ENCODE results near the gene MITF.

Gene MITF

DNA sequence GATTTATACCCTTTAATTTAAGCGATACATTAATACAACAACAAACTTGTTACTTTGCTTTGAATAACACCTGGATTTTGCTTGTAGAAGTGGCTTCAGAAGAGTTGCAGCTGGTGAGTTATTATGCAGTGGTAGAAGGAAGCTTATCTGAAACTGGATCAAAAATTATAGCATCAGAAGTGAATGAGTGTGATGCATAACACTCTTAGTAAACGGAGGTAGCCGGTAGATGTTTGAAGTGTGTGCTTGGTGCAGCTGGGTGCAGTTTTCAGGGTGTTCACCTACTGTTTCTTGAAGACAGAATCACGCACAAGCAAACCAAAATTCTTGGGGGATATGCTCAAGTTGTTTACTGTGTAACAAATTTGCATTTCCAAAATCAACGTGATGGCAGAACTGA is 103.1 kb downstream of the MITF start:
- no peak for DNase-seq

DNA sequence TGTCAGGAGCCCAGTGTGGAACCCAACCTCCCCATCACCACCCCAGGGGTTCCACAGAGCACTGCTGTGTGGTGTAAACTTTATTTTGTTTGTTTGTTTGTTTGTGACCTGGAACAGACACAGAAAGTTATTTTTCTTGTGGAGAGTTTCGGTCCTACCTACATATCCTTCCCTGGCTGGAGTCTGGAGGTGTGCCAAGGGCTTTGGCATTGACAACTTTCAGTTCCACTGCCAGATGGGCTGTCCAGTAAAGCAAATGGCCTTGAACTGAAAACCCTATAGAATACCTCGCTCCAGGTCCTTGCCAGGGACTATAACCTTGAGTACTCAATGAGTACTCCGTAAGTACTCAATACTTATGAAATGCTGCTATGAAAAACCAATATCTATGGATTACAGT is 103.5 kb downstream of the MITF start:
- DNase-seq = no peak

DNA sequence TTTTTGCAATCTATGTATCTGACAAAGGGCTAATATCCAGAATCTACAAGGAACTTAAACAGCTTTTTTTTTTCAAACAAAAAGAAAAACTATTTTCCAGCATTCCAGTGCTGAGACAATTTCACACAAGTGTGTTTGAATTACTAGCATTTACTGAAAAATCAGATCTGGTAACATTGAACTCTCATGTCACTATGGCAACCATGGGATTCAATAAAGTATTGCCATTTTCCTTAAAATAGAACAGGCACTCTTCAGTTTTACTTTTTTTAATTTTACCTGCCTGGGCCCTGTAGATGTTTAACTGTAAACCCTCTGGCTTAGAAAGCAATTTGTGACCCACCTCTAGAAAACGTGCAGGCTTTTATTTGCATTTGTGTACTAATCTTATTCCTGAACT is 105.4 kb downstream of the MITF start:
- DNase-seq = no peak

DNA sequence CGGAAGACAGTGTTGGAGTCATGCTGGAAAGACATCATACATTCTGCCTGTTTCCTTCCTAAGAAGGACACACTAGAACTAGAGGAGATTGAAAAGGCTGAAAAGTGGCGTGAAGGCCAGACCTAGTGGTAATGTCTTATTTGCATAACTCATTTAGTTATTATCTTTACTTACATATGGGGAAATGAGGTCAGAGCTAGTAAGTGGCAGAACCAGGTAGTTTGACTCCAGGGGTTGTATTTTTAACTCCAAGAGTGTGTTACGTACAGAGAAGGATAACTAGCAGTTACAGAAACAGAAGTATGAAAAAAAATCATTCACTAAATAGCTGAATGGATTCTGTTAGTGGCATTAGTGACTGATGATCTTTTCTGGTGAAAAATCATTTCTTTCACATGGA is 108.0 kb downstream of the MITF start:
- DNase-seq = no peak

DNA sequence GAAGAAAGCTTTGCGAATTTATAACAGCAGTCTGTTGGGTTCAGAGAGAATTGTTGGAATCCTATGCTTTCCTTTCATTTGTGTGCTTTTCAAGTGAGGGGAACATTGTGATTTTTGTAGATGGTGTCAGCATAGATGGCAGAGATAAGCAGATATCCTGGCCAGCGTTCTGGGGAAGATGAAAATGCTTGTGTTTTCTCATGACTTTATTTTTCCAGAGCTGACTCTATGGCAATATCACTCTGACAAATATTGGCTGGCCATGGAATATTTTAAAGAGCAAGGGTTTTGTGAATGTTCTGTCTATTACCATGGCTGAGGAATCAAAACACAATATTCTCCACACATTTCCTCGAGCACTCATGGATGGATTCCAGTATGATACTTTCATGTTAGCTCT is 108.8 kb downstream of the MITF start:
- DNase-seq = no peak

DNA sequence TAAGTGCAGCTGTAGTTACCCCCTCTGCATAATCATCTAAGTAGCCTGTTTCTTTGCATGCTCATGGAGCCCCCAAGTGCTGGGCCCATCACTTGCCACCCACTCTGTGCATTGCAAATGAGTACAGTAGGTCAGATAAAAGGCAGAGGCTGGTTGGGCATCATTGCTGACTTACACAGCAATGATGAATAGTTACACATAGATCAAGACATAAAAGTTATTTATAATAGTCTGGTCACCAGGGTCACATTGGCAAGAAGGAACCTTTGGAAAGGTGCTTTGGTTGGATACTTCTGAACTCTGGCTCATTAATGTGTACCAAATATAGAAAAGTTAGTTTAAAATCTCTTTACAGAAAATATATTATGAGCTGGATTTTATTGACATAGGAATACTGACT is 111.6 kb downstream of the MITF start:
- no peak for DNase-seq

DNA sequence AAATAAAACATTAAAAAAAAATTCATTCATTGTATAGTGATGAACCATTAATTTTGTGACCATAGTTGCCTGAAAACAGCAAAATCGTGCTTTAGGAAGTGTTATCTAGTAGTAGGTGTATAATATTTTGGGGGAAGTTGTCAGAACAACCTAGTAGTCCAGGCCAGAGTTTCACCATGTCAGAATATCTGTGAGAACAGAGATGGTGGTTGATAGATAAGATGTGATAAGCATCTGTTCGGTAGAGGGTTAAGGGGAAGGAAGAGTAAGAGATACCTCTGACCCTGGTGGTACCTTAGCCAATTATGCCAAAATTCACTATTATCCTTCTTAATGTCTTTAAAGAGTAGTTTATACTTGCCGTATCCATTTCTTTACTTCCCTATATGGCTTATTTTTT is 113.8 kb downstream of the MITF start:
- DNase-seq = no peak

DNA sequence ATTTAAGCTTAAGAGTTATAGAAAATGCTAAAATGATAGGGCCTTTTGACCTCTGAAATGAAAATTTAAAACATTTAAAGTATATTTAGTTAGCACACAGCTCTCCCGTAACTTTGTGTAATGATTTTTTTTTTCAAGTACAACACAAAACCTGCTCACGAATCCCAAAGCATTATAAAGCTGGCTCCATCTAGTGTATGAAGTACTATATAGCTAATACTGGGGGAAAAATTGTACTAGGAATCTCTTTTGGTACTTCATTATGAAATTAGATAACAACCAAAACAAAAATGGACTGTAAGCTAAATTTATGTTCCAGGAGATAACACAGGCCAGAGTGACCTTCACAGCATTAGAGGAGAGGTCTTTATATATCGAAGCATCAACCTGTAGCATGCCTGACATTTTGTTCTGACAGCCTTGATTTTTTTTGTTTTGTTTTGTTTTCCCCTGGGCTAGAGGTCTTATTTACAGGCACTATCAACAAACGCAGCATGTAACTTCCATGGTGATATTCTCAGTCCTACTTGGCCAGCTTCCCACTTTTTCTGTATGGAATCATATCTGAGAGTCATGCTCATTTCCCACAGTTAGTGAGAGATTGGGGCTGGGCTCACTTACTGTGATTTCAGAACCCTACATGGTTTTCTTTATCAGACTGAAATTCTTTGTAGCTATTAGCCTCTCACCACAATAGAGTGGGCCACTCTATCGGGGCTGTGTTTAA is 116.3 kb downstream of the MITF start:
- DNase-seq = peak; percentile 28

DNA sequence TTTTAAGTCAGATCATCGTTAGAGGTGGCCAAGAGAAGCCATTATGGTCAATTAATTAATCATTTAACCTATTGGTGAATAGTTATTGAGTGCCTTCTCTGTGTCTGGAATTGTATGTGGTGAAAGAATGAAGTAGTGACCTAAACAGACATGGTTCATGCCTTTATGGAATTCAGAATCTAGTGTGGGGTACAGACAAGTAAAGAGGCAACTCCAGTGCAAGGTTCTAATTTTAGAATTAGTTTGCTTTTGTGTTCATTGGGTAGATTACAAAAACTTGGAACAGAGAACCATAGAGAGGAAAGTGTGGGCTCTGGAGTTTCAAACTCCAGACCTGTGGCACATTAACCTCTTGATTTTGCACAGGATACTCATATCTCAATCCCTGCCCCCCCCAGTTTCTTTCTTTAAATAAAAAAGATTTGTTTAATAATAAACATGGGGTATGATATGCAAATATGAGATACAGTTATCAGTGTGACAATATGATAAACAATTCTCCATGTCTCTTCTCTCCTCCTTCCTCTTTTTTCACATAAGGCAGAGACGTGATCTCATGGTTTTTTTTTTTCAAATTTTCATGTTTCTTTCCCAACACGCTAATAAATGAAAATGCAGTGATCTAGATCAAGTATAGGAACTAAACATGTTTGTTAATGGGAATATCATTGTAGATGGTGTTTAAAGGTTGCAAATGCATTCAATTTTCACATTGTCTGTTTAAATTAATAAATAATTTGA is 117.9 kb downstream of the MITF start:
- DNase-seq = peak; percentile 60

DNA sequence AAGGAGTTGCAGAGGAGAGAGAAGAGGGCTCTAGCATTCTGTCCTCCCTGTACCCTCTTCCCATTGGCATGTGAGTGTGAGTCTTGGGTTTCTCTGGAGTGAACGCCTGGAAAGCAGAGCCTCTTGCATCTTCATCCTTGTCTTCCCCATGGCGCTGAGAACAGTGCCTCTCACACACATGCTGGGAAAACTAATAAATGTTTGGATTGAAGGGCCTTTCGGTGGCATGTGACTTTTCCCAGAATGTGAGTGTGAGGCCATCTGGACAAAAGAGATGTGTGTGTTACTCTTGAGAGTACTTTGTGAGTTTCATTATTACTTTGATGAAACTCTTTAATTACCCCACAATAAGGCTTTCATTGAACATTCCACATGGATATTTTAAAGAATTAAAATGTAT is 122.3 kb downstream of the MITF start:
- no peak for DNase-seq

DNA sequence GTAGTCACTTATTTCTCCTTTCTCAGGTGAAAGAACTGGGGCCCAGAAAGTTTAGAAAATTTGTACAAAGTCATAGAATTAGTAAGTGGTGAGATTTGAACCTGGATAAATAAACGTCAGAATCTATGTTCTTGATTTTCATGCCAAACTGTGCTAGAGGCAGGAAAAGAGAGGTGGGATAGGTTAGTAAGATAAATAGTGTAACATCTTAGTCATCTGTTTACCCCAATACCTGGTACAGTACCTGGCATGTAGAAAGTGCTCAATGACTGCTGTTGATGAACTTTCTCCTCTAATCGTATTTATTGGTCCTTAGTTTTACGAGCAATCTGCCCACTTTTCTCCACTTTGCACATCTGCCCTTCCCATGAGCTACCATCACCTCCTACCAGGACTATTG is 124.9 kb downstream of the MITF start:
- no peak for DNase-seq

DNA sequence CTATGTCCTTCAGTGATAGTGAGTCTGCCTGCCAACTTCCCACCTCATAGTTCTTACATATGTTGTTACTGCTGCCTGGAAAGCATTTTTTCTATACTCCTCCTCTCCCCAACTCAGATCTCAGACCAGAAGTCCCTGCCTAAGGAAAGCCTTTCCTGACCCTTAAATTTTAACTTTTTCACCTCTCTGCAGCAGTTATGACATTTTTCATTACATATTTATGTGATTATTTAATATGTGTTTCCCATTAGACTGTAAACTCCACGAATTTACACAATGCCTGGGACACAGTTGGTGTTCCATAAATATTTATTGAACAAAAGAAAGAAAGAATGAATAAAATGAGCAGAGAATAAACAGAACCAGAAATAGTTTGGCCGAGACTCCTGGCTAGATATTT is 125.5 kb downstream of the MITF start:
- no peak for DNase-seq

DNA sequence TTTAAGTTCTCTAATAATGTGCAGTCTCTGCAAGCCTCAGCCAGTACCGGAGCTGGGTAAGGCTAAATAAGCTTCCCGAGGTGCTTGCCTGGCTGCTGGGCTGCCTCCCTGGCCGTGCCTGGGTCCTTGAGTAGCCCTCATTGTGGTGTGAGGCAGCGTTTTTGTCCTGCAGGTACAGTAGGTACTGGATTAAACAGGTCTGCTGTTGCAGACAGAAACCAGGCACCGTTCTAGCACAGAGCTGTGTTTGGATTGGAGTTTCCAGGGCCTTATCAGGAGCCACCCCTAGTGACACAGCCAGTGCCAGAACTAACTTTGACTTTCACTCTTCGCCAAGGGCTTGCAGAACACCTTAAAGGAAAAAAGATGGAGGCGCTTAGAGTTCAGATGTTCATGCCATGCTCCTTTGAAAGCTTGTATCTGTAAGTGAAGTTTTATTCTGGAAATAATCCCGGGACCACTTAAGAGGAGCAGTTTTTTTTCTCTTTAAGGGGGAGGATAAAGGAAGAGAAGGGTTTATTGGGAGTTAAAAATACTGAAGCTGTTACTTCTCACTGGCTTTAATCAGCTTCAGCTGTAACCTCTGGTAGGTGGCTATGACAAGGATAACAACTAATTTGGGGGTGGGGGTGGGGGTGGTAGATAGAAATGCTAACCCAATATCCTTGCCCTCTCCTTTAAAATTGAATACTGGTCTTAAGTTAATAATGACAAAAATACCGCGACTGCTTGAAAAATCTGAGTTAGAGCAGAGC is 126.8 kb downstream of the MITF start:
- DNase-seq = peak; percentile 77

DNA sequence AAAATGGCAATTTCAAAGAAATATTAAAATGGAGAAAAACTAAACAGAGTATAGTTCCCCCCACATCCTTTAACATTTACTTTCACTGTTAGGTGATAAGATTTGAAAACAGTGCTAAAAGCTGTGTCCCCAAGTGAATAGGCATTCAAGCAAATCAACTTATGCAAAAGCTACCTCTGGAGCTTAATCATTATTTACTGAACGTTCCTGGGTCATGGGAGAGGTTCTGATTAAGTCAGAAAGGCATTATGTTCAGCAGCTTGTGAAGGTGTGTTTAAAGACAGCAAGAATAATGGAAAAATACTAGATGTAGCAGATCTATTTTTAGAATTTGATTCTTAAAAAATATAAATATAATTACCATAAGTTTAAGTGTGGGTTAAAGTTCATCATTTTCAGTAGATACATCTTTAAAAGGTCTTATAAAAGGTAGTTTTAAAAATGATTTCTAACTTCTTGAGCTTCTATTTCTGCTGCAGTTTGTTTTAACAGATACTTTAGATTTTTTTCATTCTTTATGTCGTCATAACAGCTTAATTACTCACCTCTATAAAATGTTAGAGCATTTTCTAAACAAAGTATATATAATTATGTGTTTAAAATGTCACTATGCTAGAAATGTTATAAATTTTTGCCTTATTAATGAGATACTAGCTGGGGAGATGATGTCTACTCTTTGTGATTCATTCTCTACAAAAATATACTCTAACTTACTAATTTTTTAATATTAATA is 127.9 kb downstream of the MITF start:
- DNase-seq = peak; percentile 92

DNA sequence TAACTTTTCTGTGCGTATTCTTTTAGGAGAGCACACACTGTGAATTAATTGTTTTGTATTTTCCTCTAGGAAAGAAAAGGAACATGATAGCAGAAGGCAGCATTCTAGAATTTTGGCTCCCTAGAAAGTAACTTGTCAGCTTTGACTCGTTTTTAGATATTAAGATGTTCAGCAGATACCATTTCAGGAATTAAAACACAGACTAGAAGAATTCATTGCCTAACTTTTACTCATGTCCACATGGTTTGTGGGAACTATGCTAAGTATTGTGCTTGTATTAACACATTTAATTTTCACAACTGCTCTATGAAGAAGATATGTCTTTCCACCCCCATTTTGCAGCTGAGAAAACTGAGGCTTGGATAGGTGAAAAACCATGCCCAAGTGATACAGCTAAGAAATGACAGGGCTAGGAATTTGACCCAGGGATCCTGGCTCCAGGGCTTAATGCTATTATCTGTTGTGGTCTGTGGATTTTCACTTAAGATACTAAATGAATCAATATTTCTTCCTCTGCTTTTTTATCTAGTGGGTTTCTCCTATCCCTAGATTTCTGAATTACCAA is 128.8 kb downstream of the MITF start:
- no peak for DNase-seq

DNA sequence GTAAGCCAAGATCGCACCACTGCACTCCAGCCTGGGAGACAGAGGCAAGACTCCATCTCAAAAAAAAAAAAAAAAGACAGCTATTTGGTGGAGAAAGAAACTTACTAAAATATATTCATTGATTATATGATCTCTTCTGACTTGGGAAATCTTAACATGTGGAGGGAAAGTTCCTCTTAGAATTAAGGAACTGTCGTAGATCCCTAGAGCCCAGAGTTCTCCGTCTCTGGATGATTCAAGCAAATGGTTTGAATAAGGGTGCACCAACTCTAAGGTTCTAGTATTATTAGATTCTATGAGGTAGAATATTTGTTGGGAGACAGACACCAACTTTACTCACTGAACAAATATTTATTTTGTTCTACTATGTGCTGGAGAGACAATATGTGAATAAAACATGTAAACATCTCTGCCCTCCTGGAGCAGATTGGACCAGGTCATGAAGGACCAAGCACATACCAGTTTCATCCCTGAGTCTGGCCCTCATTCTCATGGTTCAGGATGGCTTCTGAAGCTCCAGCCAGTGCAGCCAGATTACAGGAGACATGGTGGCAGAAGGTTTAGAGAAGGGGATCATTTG is 129.7 kb downstream of the MITF start:
- DNase-seq = no peak

DNA sequence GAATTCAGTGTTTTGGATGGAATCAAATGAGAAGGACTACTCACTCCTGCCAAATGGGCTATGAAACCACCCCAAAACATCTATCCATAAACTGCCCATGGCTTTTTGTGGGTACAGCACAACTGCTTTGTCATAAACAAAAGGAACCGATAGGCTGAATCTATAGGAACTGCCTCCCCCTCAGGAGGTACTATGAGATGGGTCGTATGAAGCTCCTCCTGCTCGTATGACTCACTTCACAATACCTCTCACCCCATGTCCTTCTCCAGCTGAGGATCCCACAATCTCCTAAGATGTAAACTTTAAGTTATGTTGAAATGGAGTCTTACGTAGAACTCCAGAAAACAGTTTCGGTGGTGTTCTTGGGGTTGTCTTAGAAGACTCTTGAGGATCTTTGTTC is 130.4 kb downstream of the MITF start:
- DNase-seq = no peak

DNA sequence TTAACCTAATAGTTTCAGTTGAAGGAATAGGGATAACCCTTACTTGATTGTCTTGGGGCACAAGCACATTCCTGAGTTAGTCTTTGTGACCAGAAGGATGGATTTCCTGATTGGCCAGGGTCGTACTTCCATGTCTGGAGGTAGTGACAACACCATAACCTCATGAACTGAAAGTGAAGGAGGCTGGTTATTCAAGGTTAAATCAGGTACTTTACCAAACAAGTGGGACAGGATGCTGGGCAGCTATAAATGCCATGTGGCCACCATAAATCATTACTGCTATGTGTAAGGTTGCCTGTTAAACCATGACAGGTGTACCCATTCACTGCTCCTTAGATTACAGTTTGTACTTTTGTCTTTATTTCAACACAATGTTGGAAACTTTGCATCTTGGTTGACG is 132.0 kb downstream of the MITF start:
- DNase-seq = no peak

DNA sequence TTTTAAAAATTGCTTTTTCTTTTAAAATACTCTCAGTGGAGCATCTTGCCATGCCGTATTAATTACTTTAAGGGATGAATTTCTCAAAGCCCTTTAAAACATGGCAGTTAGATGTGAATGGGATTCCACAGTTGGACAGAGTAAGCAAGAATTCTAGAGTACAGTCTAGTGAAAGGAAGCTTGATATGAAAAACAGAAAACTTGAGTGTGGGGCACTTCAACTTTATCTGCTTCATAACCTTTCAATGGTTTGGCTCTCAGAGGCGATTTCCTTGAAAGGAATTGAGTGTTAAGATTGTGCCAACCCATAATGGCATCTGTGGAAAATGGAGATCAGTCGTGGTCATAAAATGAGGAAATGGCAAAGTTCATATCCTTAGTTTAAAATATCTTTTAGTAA is 132.6 kb downstream of the MITF start:
- no peak for DNase-seq

DNA sequence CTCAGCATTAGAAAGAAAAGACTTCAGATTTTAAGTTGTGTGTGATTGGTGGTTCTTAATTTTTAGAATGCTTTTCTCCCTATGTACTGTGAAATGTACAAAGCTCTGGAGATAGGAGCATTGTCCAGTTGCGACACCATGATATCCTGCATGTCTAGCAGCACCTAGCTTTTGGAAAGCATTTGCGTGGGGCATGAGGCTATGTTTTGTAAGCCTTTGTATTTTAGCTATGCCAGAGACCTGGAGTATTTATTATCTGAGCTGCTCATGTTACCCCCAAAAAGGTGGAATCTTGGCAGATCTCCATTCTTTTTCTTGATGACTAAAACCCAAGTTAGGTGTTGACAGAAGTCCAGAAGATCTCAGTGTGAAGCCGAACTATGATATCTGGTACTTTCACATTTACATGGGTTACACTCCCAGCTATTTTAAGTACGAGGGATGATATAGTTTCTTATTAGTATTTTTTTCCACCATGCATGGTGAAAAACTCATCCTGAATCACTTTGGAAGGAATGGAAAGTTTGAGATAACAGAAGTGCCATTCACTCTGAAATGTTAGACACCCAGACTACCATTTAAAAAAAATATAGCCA is 133.6 kb downstream of the MITF start:
- no peak for DNase-seq

DNA sequence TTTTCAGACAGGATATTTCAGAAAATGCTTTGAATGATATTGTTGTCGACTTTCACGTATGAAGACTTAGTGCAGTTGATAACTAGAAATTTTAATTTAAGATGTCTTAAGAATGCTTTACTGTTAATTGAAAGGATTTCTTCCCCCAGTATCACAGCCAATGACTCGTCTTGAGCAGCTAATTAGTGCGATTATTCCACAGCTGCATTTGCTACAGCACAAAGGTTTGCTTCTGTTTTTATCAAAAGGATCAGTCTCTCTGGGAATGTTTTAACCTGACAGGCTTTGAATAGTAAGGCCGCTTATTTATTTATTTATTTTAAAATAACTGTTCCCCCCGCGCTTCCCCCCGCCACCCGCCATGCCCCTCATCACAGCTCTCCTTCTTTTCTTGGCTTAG is 136.8 kb downstream of the MITF start:
- no peak for DNase-seq

DNA sequence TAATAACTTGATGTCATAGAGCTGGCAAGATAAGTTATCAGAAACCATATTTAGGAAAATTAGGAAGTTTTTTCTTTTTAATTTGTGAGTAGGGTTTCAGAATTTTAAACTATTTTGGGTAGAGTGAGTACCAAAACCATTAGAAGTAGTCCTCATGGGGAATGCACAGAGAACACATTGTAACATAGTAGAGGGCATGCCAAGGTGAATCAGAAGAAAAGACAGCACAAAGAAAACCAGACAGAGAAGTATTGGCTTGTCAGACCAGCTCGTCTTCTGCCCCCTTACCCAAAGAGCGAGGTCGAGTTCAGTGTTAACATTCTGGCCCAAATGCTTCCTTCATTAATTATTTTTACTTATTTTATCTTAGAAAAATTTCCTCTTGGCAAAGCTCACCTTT is 139.0 kb downstream of the MITF start:
- DNase-seq = no peak
